GM23338 (cell line): ENCODE measurements around the gene ACSBG1.

Source experiments
- CREB1 ChIP-seq: fragments of 250-450 bp; sonication (Bioruptor Pico); IDR thresholded peaks from 2 replicates; pipeline ENCODE4 v1.5.0; 2020; ENCODE audit warnings: low read depth, mild to moderate bottlenecking, moderate library complexity
- CTCF ChIP-seq, 2 experiments: fragments of 200-600 bp in 1 of 2; sonication (generic) in 1 of 2; conservative IDR thresholded peaks; 2 replicates each; pipeline versions ENCODE4 v1.5.1 to v1.6.1; 2016 to 2017; ENCODE audit warnings: antibody characterized with exemption in 2 of 2, low read depth in 2 of 2, mild to moderate bottlenecking in 2 of 2, moderate library complexity in 1 of 2
- ETS1 ChIP-seq: IDR thresholded peaks from 2 replicates; pipeline ENCODE4 v1.6.1; 2016; ENCODE audit warnings: antibody characterized with exemption
- EZH2 ChIP-seq: fragments of 200-600 bp; sonication (generic); IDR thresholded peaks from one replicate; pipeline ENCODE4 v1.8.0; 2017; ENCODE audit warnings: antibody characterized with exemption, mild to moderate bottlenecking, low read depth; ENCODE audit not compliant: unreplicated experiment
- EZH2phosphoT487 ChIP-seq: fragments of 200-600 bp; sonication (generic); IDR thresholded peaks from one replicate; pipeline ENCODE4 v1.8.1; 2018; ENCODE audit warnings: antibody characterized with exemption; ENCODE audit not compliant: unreplicated experiment
- JUNB ChIP-seq: IDR thresholded peaks from one replicate; pipeline ENCODE4 v1.6.1; 2016; ENCODE audit warnings: antibody characterized with exemption; ENCODE audit not compliant: unreplicated experiment
- NANOG ChIP-seq: IDR thresholded peaks from 2 replicates; pipeline ENCODE4 v1.6.1; 2016; ENCODE audit warnings: antibody characterized with exemption, borderline replicate concordance
- POLR2AphosphoS5 ChIP-seq: IDR thresholded peaks from 2 replicates; pipeline ENCODE4 v1.6.1; 2016; ENCODE audit warnings: antibody characterized with exemption, low read depth
- REST ChIP-seq: IDR thresholded peaks from one replicate; pipeline ENCODE4 v1.6.1; 2018; ENCODE audit warnings: antibody characterized with exemption; ENCODE audit not compliant: unreplicated experiment
- STAT1 ChIP-seq: IDR thresholded peaks from one replicate; pipeline ENCODE4 v1.6.1; 2016; ENCODE audit warnings: antibody characterized with exemption; ENCODE audit not compliant: unreplicated experiment
- ZNF114 ChIP-seq: fragments of 250-450 bp; sonication (Bioruptor Pico); IDR thresholded peaks from 2 replicates; pipeline ENCODE4 v1.5.0; 2020; ENCODE audit warnings: mild to moderate bottlenecking, moderate library complexity
- ZNF462 ChIP-seq: fragments of 250-450 bp; sonication (Bioruptor Pico); IDR thresholded peaks from 2 replicates; pipeline ENCODE4 v1.5.0; 2020; ENCODE audit warnings: mild to moderate bottlenecking, moderate library complexity

GRCh38 chr15:78140292-78140691 is 94.1 kb downstream of the ACSBG1 start:
- no peak for TF ChIP-seq CTCF (conservative IDR thresholded peaks at IDR 0.05; ENCODE audit: low read depth in 2 of 2)
- TF ChIP-seq ZNF114, result no peak
- no peak for TF ChIP-seq EZH2
- no peak for TF ChIP-seq NANOG
- no peak for TF ChIP-seq POLR2AphosphoS5
- TF ChIP-seq CREB1 (CRISPR knock-in tag), result no peak
- TF ChIP-seq ETS1, result no peak
- TF ChIP-seq EZH2phosphoT487, result no peak
- no peak for TF ChIP-seq REST
- no peak for TF ChIP-seq JUNB
- no peak for TF ChIP-seq ZNF462 (CRISPR knock-in tag)
- TF ChIP-seq STAT1, result no peak
